ENCODE data around the gene ZFPM1. TPM values are rescaled to one million over a fixed set of nuclear protein-coding genes. Genes with fewer than 3 reads are reported as not detected.

Gene ZFPM1
- polyA plus RNA-seq, 1 experiment, result 0.20 TPM

DNA sequence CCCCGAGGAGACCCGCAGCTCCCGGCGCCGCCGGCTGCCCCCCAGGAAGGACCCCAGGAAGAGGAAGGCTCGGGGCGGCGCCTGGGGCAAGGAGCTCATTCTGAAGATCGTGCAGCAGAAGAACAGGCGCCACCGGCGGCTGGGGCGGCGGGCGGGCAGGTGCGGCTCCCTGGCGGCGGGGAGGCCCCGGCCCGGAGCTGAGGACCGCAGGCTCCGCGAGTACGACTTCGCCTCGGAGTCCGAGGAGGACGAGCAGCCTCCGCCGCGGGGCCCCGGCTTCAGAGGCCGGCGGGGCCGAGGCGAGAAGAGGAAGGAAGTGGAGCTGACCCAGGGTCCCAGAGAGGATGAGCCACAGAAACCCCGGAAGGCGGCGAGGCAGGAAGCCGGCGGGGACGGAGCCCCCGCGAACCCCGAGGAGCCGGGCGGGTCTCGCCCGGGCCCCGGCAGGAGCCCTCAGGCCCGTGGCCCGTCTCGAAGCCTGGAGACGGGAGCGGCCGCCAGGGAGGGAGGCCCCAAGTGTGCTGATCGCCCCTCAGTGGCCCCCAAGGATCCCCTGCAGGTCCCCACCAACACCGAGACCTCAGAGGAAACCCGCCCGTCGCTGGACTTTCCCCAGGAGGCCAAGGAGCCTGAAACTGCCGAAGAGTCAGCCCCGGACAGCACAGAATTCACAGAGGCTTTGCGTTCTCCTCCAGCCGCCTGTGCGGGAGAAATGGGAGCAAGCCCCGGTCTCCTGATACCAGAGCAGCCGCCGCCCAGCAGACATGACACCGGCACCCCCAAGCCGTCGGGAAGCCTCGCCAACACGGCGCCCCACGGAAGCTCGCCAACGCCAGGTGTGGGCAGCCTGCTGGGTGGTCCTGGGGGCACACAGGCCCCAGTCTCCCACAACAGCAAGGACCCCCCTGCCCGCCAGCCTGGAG, 22.3 kb upstream of the ZFPM1 start:
- no peak overlapping the region for H3K27ac ChIP-seq (ENCODE audit: low read depth, low read length)
- ChIA-PET CTCF (no interaction called here), POLR2A (no interaction called here)
- H3K9me3 ChIP-seq (ENCODE audit: control insufficient read depth, insufficient read depth, low read length), result peaks cover 10% of the 10 kb centered on the region; the same call in 1 of the 2 replicates
- DNase-seq (ENCODE audit: low read depth, low spot score), result no peak
- no peak overlapping the region for H3K4me3 ChIP-seq (ENCODE audit: low read depth, low read length)
- no peaks in the 10 kb centered on the region for H3K27me3 ChIP-seq (ENCODE audit: control insufficient read depth, insufficient read depth, low read length)
- TF ChIP-seq, protein P1, sequence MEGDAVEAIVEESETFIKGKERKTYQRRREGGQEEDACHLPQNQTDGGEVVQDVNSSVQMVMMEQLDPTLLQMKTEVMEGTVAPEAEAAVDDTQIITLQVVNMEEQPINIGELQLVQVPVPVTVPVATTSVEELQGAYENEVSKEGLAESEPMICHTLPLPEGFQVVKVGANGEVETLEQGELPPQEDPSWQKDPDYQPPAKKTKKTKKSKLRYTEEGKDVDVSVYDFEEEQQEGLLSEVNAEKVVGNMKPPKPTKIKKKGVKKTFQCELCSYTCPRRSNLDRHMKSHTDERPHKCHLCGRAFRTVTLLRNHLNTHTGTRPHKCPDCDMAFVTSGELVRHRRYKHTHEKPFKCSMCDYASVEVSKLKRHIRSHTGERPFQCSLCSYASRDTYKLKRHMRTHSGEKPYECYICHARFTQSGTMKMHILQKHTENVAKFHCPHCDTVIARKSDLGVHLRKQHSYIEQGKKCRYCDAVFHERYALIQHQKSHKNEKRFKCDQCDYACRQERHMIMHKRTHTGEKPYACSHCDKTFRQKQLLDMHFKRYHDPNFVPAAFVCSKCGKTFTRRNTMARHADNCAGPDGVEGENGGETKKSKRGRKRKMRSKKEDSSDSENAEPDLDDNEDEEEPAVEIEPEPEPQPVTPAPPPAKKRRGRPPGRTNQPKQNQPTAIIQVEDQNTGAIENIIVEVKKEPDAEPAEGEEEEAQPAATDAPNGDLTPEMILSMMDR (IDR thresholded peaks at IDR 0.05; ENCODE audit: low read depth, low read length), result no peak

DNA sequence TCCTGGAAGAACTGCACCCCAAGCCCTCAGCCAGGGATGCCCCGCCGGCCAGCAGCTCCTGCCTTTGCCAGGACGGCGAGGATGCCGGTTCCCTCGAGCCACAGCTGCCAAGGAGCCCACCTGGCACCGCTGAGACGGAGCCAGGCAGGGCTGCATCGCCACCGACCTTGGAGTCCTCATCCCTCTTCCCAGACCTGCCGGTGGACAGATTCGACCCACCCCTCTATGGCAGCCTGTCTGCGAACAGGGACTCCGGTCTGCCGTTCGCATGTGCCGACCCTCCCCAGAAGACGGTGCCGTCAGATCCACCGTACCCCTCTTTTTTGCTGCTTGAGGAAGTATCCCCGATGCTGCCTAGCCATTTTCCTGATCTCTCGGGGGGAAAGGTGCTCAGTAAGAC, 21.4 kb upstream of the ZFPM1 start:
- CTCF ChIA-PET, result no interaction called here
- POLR2A ChIA-PET, result no interaction called here
- no peak overlapping the region for H3K27ac ChIP-seq (ENCODE audit: low read depth, low read length)
- peaks cover 10% of the 10 kb centered on the region; the same call in 1 of the 2 replicates for H3K9me3 ChIP-seq (ENCODE audit: control insufficient read depth, insufficient read depth, low read length)
- TF ChIP-seq, protein P1 (IDR thresholded peaks at IDR 0.05; ENCODE audit: low read depth, low read length), result no peak
- no peak overlapping the region for H3K4me3 ChIP-seq (ENCODE audit: low read depth, low read length)
- no peaks in the 10 kb centered on the region for H3K27me3 ChIP-seq (ENCODE audit: control insufficient read depth, insufficient read depth, low read length)
- DNase-seq (ENCODE audit: low read depth, low spot score), result no peak

DNA sequence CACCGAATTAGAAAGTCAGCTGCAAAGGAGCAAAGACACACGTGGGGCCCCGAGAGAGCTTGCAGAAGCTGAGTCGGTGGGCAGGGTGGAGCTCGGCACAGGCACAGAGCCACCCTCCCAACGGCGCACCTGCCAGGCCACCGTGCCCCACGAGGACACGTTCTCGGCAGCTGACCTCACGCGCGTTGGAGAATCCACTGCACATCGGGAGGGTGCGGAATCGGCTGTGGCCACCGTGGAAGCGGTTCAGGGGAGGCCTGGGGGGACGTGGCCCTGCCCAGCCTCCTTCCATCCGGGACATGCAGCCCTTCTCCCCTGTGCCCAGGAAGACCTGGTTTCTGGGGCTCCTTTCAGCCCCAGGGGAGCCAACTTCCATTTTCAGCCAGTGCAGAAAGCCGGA, 20.9 kb upstream of the ZFPM1 start:
- Histone ChIP-seq H3K27ac (ENCODE audit: low read depth, low read length) (no peak overlapping the region), H3K4me3 (ENCODE audit: low read depth, low read length) (no peak overlapping the region), H3K27me3 (ENCODE audit: control insufficient read depth, insufficient read depth, low read length) (no peaks in the 10 kb centered on the region), H3K9me3 (ENCODE audit: control insufficient read depth, insufficient read depth, low read length) (peaks cover 10% of the 10 kb centered on the region; the same call in 1 of the 2 replicates)
- POLR2A ChIA-PET, result no interaction called here
- CTCF ChIA-PET, result no interaction called here
- DNase-seq (ENCODE audit: low read depth, low spot score), result no peak
- TF ChIP-seq, protein P1 (IDR thresholded peaks at IDR 0.05; ENCODE audit: low read depth, low read length), result no peak

DNA sequence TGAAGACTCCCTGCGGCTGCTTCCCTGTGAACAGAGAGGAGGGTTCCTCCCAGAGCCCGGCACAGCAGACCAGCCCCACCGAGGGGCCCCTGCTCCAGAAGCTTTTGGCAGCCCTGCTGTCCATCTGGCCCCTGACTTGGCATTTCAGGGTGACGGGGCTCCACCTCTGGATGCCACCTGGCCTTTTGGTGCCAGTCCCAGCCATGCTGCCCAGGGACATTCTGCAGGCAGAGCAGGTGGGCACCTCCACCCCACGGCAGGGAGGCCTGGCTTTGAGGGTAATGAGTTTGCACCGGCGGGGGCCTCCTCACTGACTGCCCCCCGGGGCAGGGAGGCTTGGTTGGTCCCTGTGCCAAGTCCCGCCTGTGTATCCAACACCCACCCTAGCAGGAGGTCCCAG, 20.3 kb upstream of the ZFPM1 start:
- Histone ChIP-seq H3K27me3 (ENCODE audit: control insufficient read depth, insufficient read depth, low read length) (no peaks in the 10 kb centered on the region), H3K9me3 (ENCODE audit: control insufficient read depth, insufficient read depth, low read length) (peaks cover 10% of the 10 kb centered on the region; the same call in 1 of the 2 replicates), H3K27ac (ENCODE audit: low read depth, low read length) (no peak overlapping the region), H3K4me3 (ENCODE audit: low read depth, low read length) (no peak overlapping the region)
- no peak for DNase-seq (ENCODE audit: low read depth, low spot score)
- CTCF ChIA-PET, result no interaction called here
- POLR2A ChIA-PET, result no interaction called here
- TF ChIP-seq, protein P1 (IDR thresholded peaks at IDR 0.05; ENCODE audit: low read depth, low read length), result no peak

DNA sequence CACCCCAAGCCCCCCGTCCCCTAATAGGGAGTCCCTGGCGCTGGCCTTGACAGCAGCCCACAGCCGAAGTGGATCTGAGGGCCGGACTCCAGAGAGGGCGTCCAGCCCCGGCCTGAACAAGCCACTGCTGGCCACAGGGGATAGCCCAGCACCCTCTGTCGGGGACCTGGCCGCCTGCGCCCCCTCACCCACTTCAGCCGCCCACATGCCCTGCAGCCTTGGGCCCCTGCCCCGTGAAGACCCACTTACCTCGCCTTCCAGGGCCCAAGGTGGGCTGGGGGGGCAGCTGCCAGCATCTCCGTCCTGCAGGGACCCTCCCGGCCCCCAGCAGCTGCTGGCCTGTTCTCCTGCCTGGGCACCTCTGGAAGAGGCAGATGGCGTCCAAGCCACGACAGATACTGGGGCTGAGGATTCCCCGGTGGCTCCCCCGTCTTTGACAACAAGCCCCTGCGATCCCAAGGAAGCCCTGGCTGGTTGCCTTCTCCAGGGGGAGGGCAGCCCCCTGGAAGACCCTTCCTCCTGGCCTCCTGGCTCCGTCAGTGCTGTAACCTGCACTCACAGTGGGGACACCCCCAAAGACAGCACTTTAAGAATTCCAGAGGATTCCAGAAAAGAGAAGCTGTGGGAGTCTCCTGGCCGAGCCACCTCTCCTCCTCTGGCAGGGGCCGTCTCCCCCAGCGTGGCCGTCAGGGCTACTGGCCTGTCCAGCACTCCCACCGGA, 19.3 kb upstream of the ZFPM1 start:
- Histone ChIP-seq H3K9me3 (ENCODE audit: control insufficient read depth, insufficient read depth, low read length) (peaks cover 10% of the 10 kb centered on the region; the same call in 1 of the 2 replicates), H3K27me3 (ENCODE audit: control insufficient read depth, insufficient read depth, low read length) (no peaks in the 10 kb centered on the region), H3K27ac (ENCODE audit: low read depth, low read length) (no peak overlapping the region), H3K4me3 (ENCODE audit: low read depth, low read length) (no peak overlapping the region)
- TF ChIP-seq, protein P1 (IDR thresholded peaks at IDR 0.05; ENCODE audit: low read depth, low read length), result no peak
- POLR2A ChIA-PET, result no interaction called here
- CTCF ChIA-PET, result no interaction called here
- no peak for DNase-seq (ENCODE audit: low read depth, low spot score)

Measured in AG04450 (cell line).